Neural cell (in vitro differentiated cells): ENCODE results near the gene WTIP. TPM values are rescaled to one million over a fixed set of nuclear protein-coding genes. Genes with fewer than 3 reads are reported as not detected.

ENCODE experiments used
- H2AFZ ChIP-seq: fragments of 200-600, 300-800 bp; sonication (generic), shearing (Covaris generic); 2 replicates; pipeline ENCODE4 v1.6.0; 2014; ENCODE audit warnings: low read depth, mild to moderate bottlenecking, antibody characterized with exemption, low read length, moderate library complexity
- H3F3A ChIP-seq: fragments of 200-600 bp; shearing (Covaris generic); 2 replicates; pipeline ENCODE4 v1.6.1; 2016; ENCODE audit warnings: mild to moderate bottlenecking, moderate library complexity, mixed read lengths, antibody characterized with exemption, low read length; ENCODE audit not compliant: insufficient read depth, poor library complexity, severe bottlenecking
- H3K27ac ChIP-seq: fragments of 200-600, 300-800 bp; sonication (generic), shearing (Covaris generic); 2 replicates; pipeline ENCODE4 v1.5.1; 2014; ENCODE audit warnings: mild to moderate bottlenecking, low read length, moderate library complexity
- H3K27me3 ChIP-seq: fragments of 300-800, 200-600 bp; sonication (generic), shearing (Covaris generic); 2 replicates; pipeline ENCODE4 v1.6.0; 2014; ENCODE audit warnings: mild to moderate bottlenecking, low read depth, low read length, moderate library complexity; ENCODE audit not compliant: insufficient read depth
- H3K36me3 ChIP-seq: fragments of 300-800, 200-600 bp; sonication (generic), shearing (Covaris generic); 2 replicates; pipeline ENCODE4 v1.5.1; 2014; ENCODE audit warnings: mild to moderate bottlenecking, antibody characterized with exemption, low read length, moderate library complexity; ENCODE audit not compliant: insufficient read depth
- H3K4me2 ChIP-seq: fragments of 300-800, 200-600 bp; sonication (generic), shearing (Covaris generic); 2 replicates; pipeline ENCODE4 v1.6.0; 2014; ENCODE audit warnings: mild to moderate bottlenecking, low read length
- H3K4me3 ChIP-seq: fragments of 300-800, 200-600 bp; sonication (generic), shearing (Covaris generic); 2 replicates; pipeline ENCODE4 v1.5.1; 2014; ENCODE audit warnings: mild to moderate bottlenecking, low read length, moderate library complexity
- H3K79me2 ChIP-seq: fragments of 200-600 bp; shearing (Covaris generic); replicated peaks from 2 replicates; pipeline ENCODE4 v1.6.0; 2014; ENCODE audit warnings: mild to moderate bottlenecking, low read length, moderate library complexity; ENCODE audit not compliant: insufficient read depth
- H3K9ac ChIP-seq: fragments of 300-800, 200-600 bp; sonication (generic), shearing (Covaris generic); 2 replicates; pipeline ENCODE4 v1.6.1; 2016; ENCODE audit warnings: mild to moderate bottlenecking, low read length, mixed read lengths
- H3K9me2 ChIP-seq: fragments of 200-600 bp; shearing (Covaris generic); 2 replicates; pipeline ENCODE4 v1.6.1; 2016; ENCODE audit warnings: mild to moderate bottlenecking, low read length, mixed read lengths; ENCODE audit not compliant: insufficient read depth
- H3K9me3 ChIP-seq: fragments of 200-600, 300-800 bp; sonication (generic), shearing (Covaris generic); 2 replicates; pipeline ENCODE4 v1.6.1; 2016; ENCODE audit warnings: mild to moderate bottlenecking, mixed run types, low read length, moderate library complexity, mixed read lengths
- H4K20me1 ChIP-seq: fragments of 200-600 bp; shearing (Covaris generic); 2 replicates; pipeline ENCODE4 v1.6.1; 2016; ENCODE audit warnings: mild to moderate bottlenecking, mixed run types; ENCODE audit not compliant: insufficient read depth
- EP300 ChIP-seq: fragments of 450-650 bp; conservative IDR thresholded peaks from 2 replicates; pipeline ENCODE4 v1.6.1; 2014; ENCODE audit warnings: antibody characterized with exemption, mild to moderate bottlenecking, moderate library complexity; ENCODE audit not compliant: poor library complexity, severe bottlenecking
- EZH2 ChIP-seq: fragments of 200-600, 300-800 bp; shearing (Covaris generic), sonication (generic); IDR thresholded peaks from 2 replicates; pipeline ENCODE4 v1.6.1; 2014; ENCODE audit warnings: antibody characterized with exemption, low read length, borderline replicate concordance, mild to moderate bottlenecking; ENCODE audit not compliant: insufficient read depth, poor library complexity, severe bottlenecking
- MXI1 ChIP-seq: fragments of 450-650 bp; conservative IDR thresholded peaks from 2 replicates; pipeline ENCODE4 v1.6.1; 2014; ENCODE audit warnings: antibody characterized with exemption, mild to moderate bottlenecking; ENCODE audit not compliant: poor library complexity, severe bottlenecking
- POLR2AphosphoS5 ChIP-seq: IDR thresholded peaks from 2 replicates; pipeline ENCODE4 v1.6.1; 2012
- RAD21 ChIP-seq: fragments of 450-650 bp; conservative IDR thresholded peaks from 2 replicates; pipeline ENCODE4 v1.6.1; 2014; ENCODE audit warnings: antibody characterized with exemption, mild to moderate bottlenecking, moderate library complexity
- SMC3 ChIP-seq: fragments of 450-650 bp; conservative IDR thresholded peaks from 2 replicates; pipeline ENCODE4 v1.6.1; 2014; ENCODE audit warnings: antibody characterized with exemption, mild to moderate bottlenecking, moderate library complexity; ENCODE audit not compliant: poor library complexity
- TAF1 ChIP-seq: IDR thresholded peaks from 2 replicates; pipeline ENCODE4 v1.6.1; 2012; ENCODE audit warnings: low read depth
- polyA plus RNA-seq: library from polyadenylated mRNA; depleted of rRNA; stranded (reverse); fragments of >200 nt; gene quantifications from 2 replicates; pipeline ENCODE4 v1.2.3, GENCODE V29; 2014
- TF ChIP-seq, protein P1 (sequence below): IDR thresholded peaks from 2 replicates; pipeline ENCODE4 v1.6.1; 2012; ENCODE audit warnings: borderline replicate concordance
- TF ChIP-seq, protein P2 (sequence below): fragments of 450-650 bp; IDR thresholded peaks from 2 replicates; pipeline ENCODE4 v1.5.1; 2014; ENCODE audit warnings: antibody characterized with exemption, mild to moderate bottlenecking, moderate library complexity; ENCODE audit not compliant: poor library complexity, severe bottlenecking

The WTIP gene
- polyA plus RNA-seq, 1 donor from 2014 or later, result 9.8 TPM

DNA sequence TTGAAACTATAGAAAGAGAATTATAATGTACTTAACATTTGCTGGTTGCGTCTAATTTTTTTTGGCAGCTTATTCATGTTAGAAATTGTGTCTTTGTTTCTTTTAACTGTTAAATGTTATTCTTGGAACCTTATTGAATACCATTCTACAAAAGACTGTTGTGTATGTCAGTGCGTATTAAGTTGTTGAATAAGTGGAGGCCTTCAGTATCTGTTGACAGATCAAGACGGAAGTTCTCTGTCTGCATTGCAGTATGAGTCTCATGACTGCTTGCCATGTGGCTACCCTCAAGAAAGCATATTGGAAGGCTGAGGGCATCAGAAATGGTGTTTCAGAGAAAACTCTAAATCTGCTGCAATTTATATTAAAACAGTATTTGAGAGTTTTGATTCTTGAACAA lies 44.8 kb upstream of the WTIP start:
- H3F3A ChIP-seq, result no peaks in the 10 kb centered on the region
- H2AFZ ChIP-seq, result no peak overlapping the region
- H3K9me2 ChIP-seq, result no peaks in the 10 kb centered on the region
- no peaks in the 10 kb centered on the region for H4K20me1 ChIP-seq
- H3K9me3 ChIP-seq, result no peaks in the 10 kb centered on the region
- peaks cover 49% of the 10 kb centered on the region for H3K79me2 ChIP-seq
- H3K4me2 ChIP-seq, result no peak overlapping the region
- H3K27ac ChIP-seq, result no peak overlapping the region
- TF ChIP-seq TAF1 (no peak), POLR2AphosphoS5 (no peak), EZH2 (no peak), EP300 (no peak), SMC3 (no peak)
- TF ChIP-seq, protein P1, sequence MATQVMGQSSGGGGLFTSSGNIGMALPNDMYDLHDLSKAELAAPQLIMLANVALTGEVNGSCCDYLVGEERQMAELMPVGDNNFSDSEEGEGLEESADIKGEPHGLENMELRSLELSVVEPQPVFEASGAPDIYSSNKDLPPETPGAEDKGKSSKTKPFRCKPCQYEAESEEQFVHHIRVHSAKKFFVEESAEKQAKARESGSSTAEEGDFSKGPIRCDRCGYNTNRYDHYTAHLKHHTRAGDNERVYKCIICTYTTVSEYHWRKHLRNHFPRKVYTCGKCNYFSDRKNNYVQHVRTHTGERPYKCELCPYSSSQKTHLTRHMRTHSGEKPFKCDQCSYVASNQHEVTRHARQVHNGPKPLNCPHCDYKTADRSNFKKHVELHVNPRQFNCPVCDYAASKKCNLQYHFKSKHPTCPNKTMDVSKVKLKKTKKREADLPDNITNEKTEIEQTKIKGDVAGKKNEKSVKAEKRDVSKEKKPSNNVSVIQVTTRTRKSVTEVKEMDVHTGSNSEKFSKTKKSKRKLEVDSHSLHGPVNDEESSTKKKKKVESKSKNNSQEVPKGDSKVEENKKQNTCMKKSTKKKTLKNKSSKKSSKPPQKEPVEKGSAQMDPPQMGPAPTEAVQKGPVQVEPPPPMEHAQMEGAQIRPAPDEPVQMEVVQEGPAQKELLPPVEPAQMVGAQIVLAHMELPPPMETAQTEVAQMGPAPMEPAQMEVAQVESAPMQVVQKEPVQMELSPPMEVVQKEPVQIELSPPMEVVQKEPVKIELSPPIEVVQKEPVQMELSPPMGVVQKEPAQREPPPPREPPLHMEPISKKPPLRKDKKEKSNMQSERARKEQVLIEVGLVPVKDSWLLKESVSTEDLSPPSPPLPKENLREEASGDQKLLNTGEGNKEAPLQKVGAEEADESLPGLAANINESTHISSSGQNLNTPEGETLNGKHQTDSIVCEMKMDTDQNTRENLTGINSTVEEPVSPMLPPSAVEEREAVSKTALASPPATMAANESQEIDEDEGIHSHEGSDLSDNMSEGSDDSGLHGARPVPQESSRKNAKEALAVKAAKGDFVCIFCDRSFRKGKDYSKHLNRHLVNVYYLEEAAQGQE, result no peak
- H3K27me3 ChIP-seq, result no peaks in the 10 kb centered on the region
- peaks cover 7% of the 10 kb centered on the region for H3K36me3 ChIP-seq
- no peak overlapping the region for H3K9ac ChIP-seq
- no peak overlapping the region for H3K4me3 ChIP-seq

DNA sequence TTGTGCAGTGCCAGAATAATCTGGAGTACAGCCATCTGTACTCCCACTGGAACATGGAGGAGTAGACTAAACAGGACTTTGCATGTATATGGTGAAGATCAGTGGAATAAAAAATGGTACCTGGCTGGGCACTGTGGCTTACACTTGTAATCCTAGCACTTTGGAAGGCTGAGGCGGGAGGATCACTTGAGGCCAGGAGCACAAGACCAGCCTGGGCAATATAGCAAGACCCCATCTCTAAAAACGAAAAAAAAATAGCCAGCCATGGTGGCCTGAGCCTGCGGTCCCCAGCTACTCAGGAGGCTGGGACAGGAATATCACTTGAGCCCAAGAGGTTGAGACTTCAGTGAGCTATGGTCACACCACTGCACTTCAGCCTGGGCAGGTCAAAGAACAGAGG lies 33.4 kb upstream of the WTIP start:
- Histone ChIP-seq H3K4me3 (no peak overlapping the region), H3K9me2 (no peaks in the 10 kb centered on the region), H3K36me3 (no peaks in the 10 kb centered on the region), H4K20me1 (no peaks in the 10 kb centered on the region), H3K4me2 (no peak overlapping the region), H3K79me2 (no peaks in the 10 kb centered on the region), H3F3A (no peaks in the 10 kb centered on the region), H3K27ac (no peak overlapping the region), H3K9me3 (no peaks in the 10 kb centered on the region), H2AFZ (no peak overlapping the region), H3K9ac (no peak overlapping the region), H3K27me3 (no peaks in the 10 kb centered on the region)
- TF ChIP-seq, protein P1, result no peak
- no peak for TF ChIP-seq EP300
- TF ChIP-seq, protein P2, sequence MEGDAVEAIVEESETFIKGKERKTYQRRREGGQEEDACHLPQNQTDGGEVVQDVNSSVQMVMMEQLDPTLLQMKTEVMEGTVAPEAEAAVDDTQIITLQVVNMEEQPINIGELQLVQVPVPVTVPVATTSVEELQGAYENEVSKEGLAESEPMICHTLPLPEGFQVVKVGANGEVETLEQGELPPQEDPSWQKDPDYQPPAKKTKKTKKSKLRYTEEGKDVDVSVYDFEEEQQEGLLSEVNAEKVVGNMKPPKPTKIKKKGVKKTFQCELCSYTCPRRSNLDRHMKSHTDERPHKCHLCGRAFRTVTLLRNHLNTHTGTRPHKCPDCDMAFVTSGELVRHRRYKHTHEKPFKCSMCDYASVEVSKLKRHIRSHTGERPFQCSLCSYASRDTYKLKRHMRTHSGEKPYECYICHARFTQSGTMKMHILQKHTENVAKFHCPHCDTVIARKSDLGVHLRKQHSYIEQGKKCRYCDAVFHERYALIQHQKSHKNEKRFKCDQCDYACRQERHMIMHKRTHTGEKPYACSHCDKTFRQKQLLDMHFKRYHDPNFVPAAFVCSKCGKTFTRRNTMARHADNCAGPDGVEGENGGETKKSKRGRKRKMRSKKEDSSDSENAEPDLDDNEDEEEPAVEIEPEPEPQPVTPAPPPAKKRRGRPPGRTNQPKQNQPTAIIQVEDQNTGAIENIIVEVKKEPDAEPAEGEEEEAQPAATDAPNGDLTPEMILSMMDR, result no peak
- TF ChIP-seq SMC3, result no peak
- TF ChIP-seq TAF1, result no peak
- TF ChIP-seq MXI1, result no peak
- TF ChIP-seq RAD21, result no peak
